Heart left ventricle (tissue), 16 donors: ENCODE measurements around the gene POLR1G. TPM values are rescaled to one million over a fixed set of nuclear protein-coding genes. Genes with fewer than 3 reads are reported as not detected.

Source experiments
- ATAC-seq, 4 donors: fragments of 200-7000 bp; cut with Tn5 transposase; one replicate each; pipeline ENCODE4 v1.9.1; 2020 to 2022; ENCODE audit warnings: moderate library complexity in 4 of 4, mild to moderate bottlenecking in 3 of 4, moderate number of reproducible peaks in 1 of 4
- DNase-seq, 5 donors: peaks; one replicate each; pipeline ENCODE4 v3.0.0-alpha.2; 2020
- H3K27ac ChIP-seq, 12 donors: fragments of 200-600 bp; sonication (generic) in 4 of 12; one replicate each; pipeline versions ENCODE4 v1.5.0 to v1.8.0; 2016 to 2022; ENCODE audit warnings: mild to moderate bottlenecking in 2 of 12
- H3K27me3 ChIP-seq, 9 donors: fragments of 200-600 bp; sonication (generic) in 2 of 9; one replicate each; pipeline versions ENCODE4 v1.5.1 to v1.8.0; 2016 to 2022; ENCODE audit warnings: mild to moderate bottlenecking in 3 of 9
- H3K36me3 ChIP-seq, 9 donors: fragments of 200-600 bp; sonication (generic) in 2 of 9; one replicate each; pipeline versions ENCODE4 v1.5.0 to v1.8.0; 2018 to 2022; ENCODE audit warnings: mild to moderate bottlenecking in 2 of 9
- H3K4me1 ChIP-seq, 12 donors: fragments of 200-600 bp; sonication (generic) in 4 of 12; one replicate each; pipeline versions ENCODE4 v1.5.0 to v1.8.0; 2016 to 2022; ENCODE audit warnings: mild to moderate bottlenecking in 3 of 12
- H3K4me3 ChIP-seq, 12 donors: fragments of 200-600 bp; sonication (generic) in 4 of 12; one replicate each; pipeline versions ENCODE4 v1.5.0 to v1.8.0; 2017 to 2022; ENCODE audit warnings: mild to moderate bottlenecking in 9 of 12, moderate library complexity in 4 of 12
- H3K9me3 ChIP-seq, 12 donors: fragments of 200-600 bp; sonication (generic) in 4 of 12; one replicate each; pipeline versions ENCODE4 v1.5.0 to v1.8.0; 2016 to 2022; ENCODE audit warnings: mild to moderate bottlenecking in 1 of 12
- POLR2A ChIP-seq, 2 donors: fragments of 450-650 bp; IDR thresholded peaks; one replicate each; pipeline ENCODE4 v1.6.1; 2017; ENCODE audit warnings: antibody characterized with exemption in 2 of 2, mild to moderate bottlenecking in 2 of 2, moderate library complexity in 2 of 2
- WGBS, 4 donors: extraction: QIAGEN DNeasy Blood & Tissue Kit in 2 of 4; methylation state at CpG; one replicate each; pipeline versions ENCODE4 v1.1.5 to v1.1.7; 2013 to 2018; 5-methylcytosine and 5-hydroxymethylcytosine counted together
- intact Hi-C, 10 donors: fragments of 100-400 bp; cut with DNase I; formaldehyde crosslinking; loops; one replicate each; pipeline versions ENCODE4 v1.11.1 to v1.14.2; 2022
- polyA plus RNA-seq, 2 donors: library from polyadenylated mRNA; stranded (reverse); fragments of 200-250 nt; gene quantifications; one replicate each; pipeline ENCODE4 v1.2.3, GENCODE V29; 2013
- total RNA-seq, 9 donors: library from RNA; depleted of rRNA in 2 of 9; stranded (reverse); fragments of >200 nt in 2 of 9; fragmentation: NEBNext Ultra II Directional in 3 of 9; extraction: Animal tissue kit (Norgen Biotek cat#: 25700) in 3 of 9; gene quantifications; one replicate each; pipeline versions ENCODE4 v1.1.0 to v1.2.4, GENCODE V29; 2016 to 2023
- TF ChIP-seq, protein P1 (sequence below), 12 donors: fragments of 200-600 bp; sonication (generic) in 4 of 12; IDR thresholded peaks; one replicate each; pipeline versions ENCODE4 v1.5.0 to v1.8.0; 2018 to 2022; ENCODE audit warnings: antibody characterized with exemption in 12 of 12, mild to moderate bottlenecking in 5 of 12
- donor health status: ischemic (EF 13 %, LVEDD 7.1; RV severe dilation, severe dysfunction).
- donor health status: healthy with polysubstance abuse.
- donor health status: DM: no; HTN: yes; CAD: no.
- donor health status: DM: no; HTN: no; CAD: no.
- donor health status: ischemic (EF 25% LVEDD 6.9; RV normal size, moderate dysfunction).
- donor health status: ischemic (EF 25% LVEDD 5.7; RV mildly dilated, moderate dysfunction).
- donor health status: healthy.
- donor health status: DM: yes; HTN: yes; CAD: no.
- donor health status: ischemic (EF 35%, LVEDD 5.7; RV mildly dilated, moderate dysfunction).
- donor health status: nonischemic (EF 11% LVEDD 7.7; RV severe dilation, severe dysfunction).
- donor health status: DM: yes; HTN: yes; CAD: no.
- donor health status: PGD.
- donor health status: ischemic (EF 29% LVEDD 5.4; RV normal size, mild dysfunction).
- donor health status: nonischemic (EF 23%, LVEDD 6.1; RV moderate dilation, normal function).

POLR1G gene
- total and polyA plus RNA-seq, 11 donors, result 4.4 to 10.6 (median 6.9) TPM

DNA sequence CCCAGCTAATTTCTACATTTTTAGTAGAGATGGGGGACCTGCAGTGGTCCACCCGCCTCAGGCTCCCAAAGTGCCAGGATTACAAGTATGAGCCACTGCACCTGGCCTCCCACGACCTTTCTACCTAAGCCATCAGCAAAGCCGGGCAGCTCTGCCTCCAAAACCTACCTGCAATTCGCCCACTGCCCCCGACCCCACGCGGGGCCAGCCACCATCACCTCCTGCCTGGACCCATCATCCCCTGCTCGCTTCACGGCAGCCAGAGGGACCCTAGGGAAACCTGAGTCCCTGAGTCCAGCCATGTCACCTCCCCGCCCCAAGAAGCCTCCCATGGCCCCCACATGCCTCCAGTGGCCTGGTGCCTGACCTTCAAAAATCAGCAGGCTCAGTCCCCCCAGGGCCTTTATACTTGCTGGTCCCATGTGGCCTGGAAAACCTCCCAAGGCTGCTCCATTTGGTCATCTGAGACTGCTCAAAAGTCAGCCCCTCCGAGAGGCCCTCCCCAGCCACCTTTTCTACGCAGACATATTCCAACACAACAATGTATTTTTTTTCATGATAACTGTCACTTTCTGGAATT, 48.1 kb upstream of the POLR1G start:
- Histone ChIP-seq H3K4me3 (no peak overlapping the region), H3K9me3 (no peaks in the 10 kb centered on the region), H3K36me3 (peaks cover 0 to 56% (median 20%) of the 10 kb centered on the region in 9 donors), H3K4me1 (no peaks in the 10 kb centered on the region), H3K27ac (no peak overlapping the region), H3K27me3 (no peaks in the 10 kb centered on the region)
- TF ChIP-seq POLR2A (IDR thresholded peaks at IDR 0.05), result no peak
- TF ChIP-seq, protein P1, sequence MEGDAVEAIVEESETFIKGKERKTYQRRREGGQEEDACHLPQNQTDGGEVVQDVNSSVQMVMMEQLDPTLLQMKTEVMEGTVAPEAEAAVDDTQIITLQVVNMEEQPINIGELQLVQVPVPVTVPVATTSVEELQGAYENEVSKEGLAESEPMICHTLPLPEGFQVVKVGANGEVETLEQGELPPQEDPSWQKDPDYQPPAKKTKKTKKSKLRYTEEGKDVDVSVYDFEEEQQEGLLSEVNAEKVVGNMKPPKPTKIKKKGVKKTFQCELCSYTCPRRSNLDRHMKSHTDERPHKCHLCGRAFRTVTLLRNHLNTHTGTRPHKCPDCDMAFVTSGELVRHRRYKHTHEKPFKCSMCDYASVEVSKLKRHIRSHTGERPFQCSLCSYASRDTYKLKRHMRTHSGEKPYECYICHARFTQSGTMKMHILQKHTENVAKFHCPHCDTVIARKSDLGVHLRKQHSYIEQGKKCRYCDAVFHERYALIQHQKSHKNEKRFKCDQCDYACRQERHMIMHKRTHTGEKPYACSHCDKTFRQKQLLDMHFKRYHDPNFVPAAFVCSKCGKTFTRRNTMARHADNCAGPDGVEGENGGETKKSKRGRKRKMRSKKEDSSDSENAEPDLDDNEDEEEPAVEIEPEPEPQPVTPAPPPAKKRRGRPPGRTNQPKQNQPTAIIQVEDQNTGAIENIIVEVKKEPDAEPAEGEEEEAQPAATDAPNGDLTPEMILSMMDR (IDR thresholded peaks at IDR 0.05), result no peak
- 92 to 93% (median 93%) methylated on average over 12 of the region's 12 CpGs for WGBS, 4 donors
- intact Hi-C loops, result no loop called here
- ATAC-seq, result no peak
- DNase-seq, result no peak

DNA sequence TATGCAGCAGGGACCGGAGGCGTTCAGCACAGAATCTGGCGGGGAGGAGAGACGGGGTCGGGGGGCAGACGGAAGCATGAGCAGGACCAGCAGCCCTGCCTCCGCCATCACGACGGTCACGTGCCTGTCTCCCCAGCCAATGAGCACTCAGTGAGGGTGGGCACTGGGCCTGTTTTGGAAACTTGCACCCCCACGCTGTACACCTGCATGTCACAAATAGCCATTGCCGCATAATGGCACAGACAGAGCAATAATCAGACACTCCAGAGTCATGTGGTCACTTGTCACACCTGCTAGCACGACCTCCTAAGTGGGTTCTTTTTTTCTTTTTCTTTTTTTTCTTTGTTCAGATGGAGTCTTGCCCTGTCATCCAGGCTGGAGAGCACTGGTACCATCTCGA, 44.8 kb upstream of the POLR1G start:
- H3K36me3 ChIP-seq, result peaks cover 0 to 41% (median 19%) of the 10 kb centered on the region in 9 donors
- ATAC-seq, result no peak
- WGBS, 4 donors, result 90 to 94% (median 94%) methylated on average over 14 of the region's 14 CpGs
- H3K4me1 ChIP-seq, result no peaks in the 10 kb centered on the region
- no peaks in the 10 kb centered on the region for H3K9me3 ChIP-seq
- intact Hi-C loops, result no loop called here
- no peak for DNase-seq
- no peak overlapping the region for H3K4me3 ChIP-seq
- no peaks in the 10 kb centered on the region for H3K27me3 ChIP-seq
- no peak overlapping the region for H3K27ac ChIP-seq
- no peak for TF ChIP-seq POLR2A (IDR thresholded peaks at IDR 0.05)
- TF ChIP-seq, protein P1 (IDR thresholded peaks at IDR 0.05), result no peak

DNA sequence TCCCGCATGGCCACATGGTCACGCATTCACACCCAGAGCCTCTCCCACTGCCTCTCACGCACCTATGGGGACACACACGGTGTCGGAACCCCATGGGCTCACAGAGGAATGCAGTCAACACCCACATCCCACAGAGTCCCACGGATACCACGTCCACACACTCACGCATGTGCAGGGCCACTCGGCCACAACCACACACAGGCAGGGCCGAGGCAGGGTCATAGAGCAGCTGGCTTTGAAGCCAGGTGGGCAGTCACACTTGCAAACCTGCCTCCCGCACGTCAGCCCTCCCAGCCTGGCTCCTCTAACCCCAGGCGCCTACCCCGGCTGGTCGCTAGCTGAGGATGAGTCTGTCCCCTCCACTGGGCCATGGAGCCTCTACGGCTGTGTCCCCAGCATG, 44.2 kb upstream of the POLR1G start:
- Histone ChIP-seq H3K27ac (no peak overlapping the region), H3K4me3 (no peak overlapping the region), H3K27me3 (no peaks in the 10 kb centered on the region), H3K9me3 (no peaks in the 10 kb centered on the region), H3K36me3 (peaks cover 0 to 38% (median 19%) of the 10 kb centered on the region in 9 donors), H3K4me1 (no peaks in the 10 kb centered on the region)
- intact Hi-C loops, result no loop called here
- ATAC-seq (no peak), DNase-seq (no peak)
- WGBS, 4 donors, result 90 to 96% (median 92%) methylated on average over 12 to 16 of the region's 16 CpGs
- no peak for TF ChIP-seq POLR2A (IDR thresholded peaks at IDR 0.05)
- TF ChIP-seq, protein P1 (IDR thresholded peaks at IDR 0.05), result no peak

DNA sequence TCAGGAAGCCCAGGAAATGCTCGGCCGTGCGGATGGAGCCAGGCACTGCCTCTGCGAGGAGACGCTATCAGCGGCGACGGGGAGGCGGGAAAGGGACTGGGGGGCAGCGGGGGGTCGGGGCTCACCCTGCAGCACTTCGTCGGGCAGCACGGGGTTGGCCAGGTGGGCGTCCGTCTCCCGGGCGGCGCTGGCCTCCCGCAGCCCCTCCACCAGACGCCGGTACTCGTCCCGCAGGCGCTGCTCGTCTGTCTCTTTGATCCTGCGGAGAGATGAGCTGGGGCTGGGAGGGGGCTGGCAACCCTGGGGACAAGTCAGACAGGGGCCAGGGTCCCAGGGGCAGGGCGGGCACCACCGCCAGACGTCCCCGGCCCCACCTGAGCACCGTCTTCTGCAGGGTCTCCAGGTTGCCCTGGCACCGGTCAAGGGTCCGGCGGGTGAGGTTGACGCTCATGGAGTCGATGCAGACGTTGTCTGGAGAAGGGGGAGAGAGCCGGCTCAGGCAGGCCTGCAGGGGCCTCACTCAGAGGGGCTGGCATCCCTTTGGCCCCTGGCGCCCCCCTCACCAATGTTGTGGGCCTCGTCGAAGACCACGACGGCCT, 42.5 kb upstream of the POLR1G start:
- Histone ChIP-seq H3K4me3 (no peak overlapping the region), H3K36me3 (peaks cover 0 to 35% (median 19%) of the 10 kb centered on the region in 9 donors), H3K27me3 (no peaks in the 10 kb centered on the region), H3K27ac (no peak overlapping the region), H3K9me3 (no peaks in the 10 kb centered on the region), H3K4me1 (peaks cover 0 to 1% (median 0%) of the 10 kb centered on the region in 12 donors)
- no peak for DNase-seq
- intact Hi-C loops, result no loop called here
- 91 to 95% (median 92%) methylated on average over 25 to 44 of the region's 44 CpGs for WGBS, 4 donors
- TF ChIP-seq POLR2A (IDR thresholded peaks at IDR 0.05), result no peak
- TF ChIP-seq, protein P1 (IDR thresholded peaks at IDR 0.05), result no peak
- ATAC-seq, result peak in 1 of 4 donors; percentile 6
